OCI-LY3 (cell line): ENCODE results near the gene STK4.

Source experiments
- CTCF ChIP-seq: fragments of 200-600, 300-600 bp; sonication (generic); IDR thresholded peaks from 2 replicates; pipeline ENCODE4 v1.5.1; 2014; ENCODE audit warnings: antibody characterized with exemption, low read length, low read depth
- EZH2phosphoT487 ChIP-seq: fragments of 200-600 bp; shearing (Covaris generic); IDR thresholded peaks from 2 replicates; pipeline ENCODE4 v1.6.1; 2018; ENCODE audit warnings: antibody characterized with exemption, mixed run types, low read depth

GRCh38 chr20:44928595-44928994, 37.7 kb upstream of the STK4 start:
- TF ChIP-seq EZH2phosphoT487 (no peak), CTCF (no peak)
